T-cell (primary cell): ENCODE data around the gene KCTD3. TPM values are rescaled to one million over a fixed set of nuclear protein-coding genes. Genes with fewer than 3 reads are reported as not detected.

Experiments used
- ATAC-seq, 4 experiments: fragments of 200-7000 bp in 3 of 4; fragments of 150-1000 bp in 1 of 4; cut with Tn5 transposase; replicated peaks in 1 of 4; 1 replicate in 3 of 4; 2 replicates in 1 of 4; pipeline ENCODE4 v1.10.0; 2021; ENCODE audit warnings: moderate library complexity in 3 of 4, mild to moderate bottlenecking in 2 of 4, moderate number of reproducible peaks in 1 of 4
- CTCF ChIA-PET, 2 donors: fragments of 300-600 bp; sonication (Branson Sonifier 250); formaldehyde crosslinking; loops; one replicate each; lab custom pipeline; 2022; ENCODE audit warnings: antibody characterized with exemption in 2 of 2; lab: Charles Lee
- POLR2A ChIA-PET, 2 donors: fragments of 300-600 bp; sonication (Branson Sonifier 250); formaldehyde crosslinking; loops; one replicate each; lab custom pipeline; 2022; ENCODE audit warnings: antibody characterized with exemption in 2 of 2; lab: Charles Lee
- DNase-seq, 35 experiments: peaks; one replicate each; pipeline versions ENCODE4 v3.0.0 to v3.0.0-alpha.2; 2013 to 2023
- H3K27ac ChIP-seq: one replicate; pipeline ENCODE4 v1.5.1; 2013; ENCODE audit warnings: low read length
- H3K27me3 ChIP-seq, 2 experiments: replicated peaks in 1 of 2; 1 replicate in 1 of 2; 2 replicates in 1 of 2; pipeline versions ENCODE4 v1.6.1 to v1.7.0; 2013; ENCODE audit warnings: low read length in 1 of 2, mixed read lengths in 1 of 2; ENCODE audit not compliant: control insufficient read depth in 2 of 2, insufficient read depth in 2 of 2; ENCODE audit errors: extremely low read depth in 1 of 2
- H3K36me3 ChIP-seq, 2 donors: 1 replicate in 1 of 2; 2 replicates in 1 of 2; pipeline versions ENCODE4 v1.6.1 to v1.7.0; 2013; ENCODE audit warnings: low read length in 1 of 2; ENCODE audit not compliant: control insufficient read depth in 2 of 2, insufficient read depth in 1 of 2; ENCODE audit errors: extremely low read depth in 1 of 2
- H3K4me1 ChIP-seq, 2 experiments: 1 replicate in 1 of 2; 2 replicates in 1 of 2; pipeline versions ENCODE4 v1.6.1 to v1.7.0; 2013; ENCODE audit warnings: low read length in 2 of 2, mixed read lengths in 1 of 2; ENCODE audit not compliant: insufficient read depth in 2 of 2, control insufficient read depth in 1 of 2; ENCODE audit errors: extremely low read depth in 1 of 2
- H3K4me3 ChIP-seq, 2 donors: 1 replicate in 1 of 2; 2 replicates in 1 of 2; pipeline versions ENCODE4 v1.5.1 to v1.7.0; 2013; ENCODE audit warnings: mild to moderate bottlenecking in 2 of 2, low read length in 1 of 2, moderate library complexity in 1 of 2; ENCODE audit not compliant: control insufficient read depth in 1 of 2; ENCODE audit errors: extremely low read depth in 1 of 2
- H3K9me3 ChIP-seq: 2 replicates; pipeline ENCODE4 v1.7.0; 2013
- H3K27ac Mint-ChIP-seq, 2 donors: one replicate each; pipeline ENCODE4 v1.8.0; 2020 to 2021; ENCODE audit warnings: mild to moderate bottlenecking in 2 of 2, mixed read lengths in 2 of 2
- H3K27me3 Mint-ChIP-seq, 2 donors: one replicate each; pipeline ENCODE4 v1.8.0; 2021 to 2022; ENCODE audit warnings: mixed read lengths in 2 of 2
- H3K36me3 Mint-ChIP-seq: one replicate; pipeline ENCODE4 v1.8.0; 2021; ENCODE audit warnings: mixed read lengths
- H3K4me1 Mint-ChIP-seq, 3 donors: one replicate each; pipeline ENCODE4 v1.8.0; 2020 to 2022; ENCODE audit warnings: mixed read lengths in 3 of 3, mild to moderate bottlenecking in 1 of 3
- H3K4me3 Mint-ChIP-seq, 3 donors: one replicate each; pipeline ENCODE4 v1.8.0; 2020 to 2022; ENCODE audit warnings: mild to moderate bottlenecking in 3 of 3, mixed read lengths in 3 of 3, moderate library complexity in 3 of 3
- H3K9me3 Mint-ChIP-seq, 3 donors: one replicate each; pipeline ENCODE4 v1.8.0; 2020 to 2022; ENCODE audit warnings: mixed read lengths in 3 of 3
- WGBS: methylation state at CpG from one replicate; pipeline ENCODE4 v1.1.5; 2013; ENCODE audit warnings: missing lambda C conversion rate; ENCODE audit not compliant: insufficient coverage; 5-methylcytosine and 5-hydroxymethylcytosine counted together
- total RNA-seq, 35 experiments: library from RNA in 6 of 35; stranded (reverse) in 6 of 35; fragments of 120-200 nt in 1 of 35; gene quantifications; one replicate each; pipeline versions ENCODE4 v1.2.1 to v1.2.4 and lab custom pipeline; 2013 to 2026

KCTD3 gene
- total RNA-seq, 5 donors from 2014 or later (not counting 1 experiment from before 2014, with no cell fraction given) = 1.9 to 4.2 (median 3.6) TPM

DNA sequence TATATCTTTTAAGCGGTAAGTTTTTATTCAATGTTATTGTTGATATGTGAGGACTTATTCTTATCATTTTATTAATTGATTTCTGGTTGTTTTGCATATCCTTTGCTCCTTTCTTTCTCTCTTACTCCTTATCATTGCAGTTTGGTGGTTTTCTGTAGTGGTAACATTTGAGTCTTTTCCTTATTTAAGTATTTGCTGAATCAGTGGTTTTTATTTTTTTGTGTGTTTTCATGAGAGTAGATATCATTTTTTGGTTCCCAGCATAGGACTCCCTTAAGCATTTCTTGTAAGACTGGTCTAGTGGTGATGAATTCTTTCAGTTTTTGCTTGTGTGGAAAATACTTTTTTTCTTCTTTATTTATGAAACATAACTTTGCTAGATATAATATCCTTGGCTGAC lies 12.2 kb upstream of the KCTD3 start:
- H3K9me3 Mint-ChIP-seq = peaks cover 11 to 15% (median 12%) of the 10 kb centered on the region in 3 donors
- WGBS = no CpG with 5 or more reads among the region's 1 CpG
- POLR2A ChIA-PET = no interaction called here
- no peaks in the 10 kb centered on the region for H3K4me1 Mint-ChIP-seq
- Histone ChIP-seq H3K4me3 (no peak overlapping the region), H3K4me1 (no peaks in the 10 kb centered on the region), H3K27ac (no peak overlapping the region), H3K27me3 (peaks cover 0 to 7% of the 10 kb centered on the region in 2 experiments), H3K36me3 (no peaks in the 10 kb centered on the region), H3K9me3 (peaks cover 7% of the 10 kb centered on the region)
- CTCF ChIA-PET = no interaction called here
- DNase-seq (no peak), ATAC-seq (no peak)
- H3K36me3 Mint-ChIP-seq = no peaks in the 10 kb centered on the region
- H3K27me3 Mint-ChIP-seq = peaks cover 0 to 11% of the 10 kb centered on the region in 2 donors
- no peak overlapping the region for H3K4me3 Mint-ChIP-seq
- H3K27ac Mint-ChIP-seq = no peak overlapping the region

DNA sequence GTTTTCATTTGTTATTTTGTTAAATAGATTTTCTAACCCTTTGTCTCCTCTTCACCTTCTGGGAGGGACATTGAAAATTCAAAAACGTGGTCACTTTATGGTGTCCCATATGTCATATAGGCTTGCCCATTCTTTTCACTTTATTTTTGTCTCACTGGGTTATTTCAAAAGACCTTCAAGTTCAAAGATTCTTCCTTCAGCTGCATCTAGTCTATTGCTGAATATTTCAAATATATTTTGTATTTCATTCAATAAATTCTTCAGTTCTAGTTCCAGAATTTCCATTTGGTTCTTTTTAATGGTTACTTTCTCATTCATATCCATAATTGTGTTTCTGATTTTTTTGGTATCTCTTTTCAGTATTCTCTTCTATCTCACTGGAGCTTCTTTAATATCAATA lies 11.6 kb upstream of the KCTD3 start:
- Mint-ChIP-seq H3K27ac (no peak overlapping the region), H3K4me1 (no peaks in the 10 kb centered on the region), H3K36me3 (no peaks in the 10 kb centered on the region), H3K27me3 (peaks cover 0 to 11% of the 10 kb centered on the region in 2 donors), H3K9me3 (peaks cover 11 to 16% (median 13%) of the 10 kb centered on the region in 3 donors), H3K4me3 (no peak overlapping the region)
- CTCF ChIA-PET = no interaction called here
- H3K9me3 ChIP-seq = peaks cover 7% of the 10 kb centered on the region
- POLR2A ChIA-PET = no interaction called here
- no peak overlapping the region for H3K4me3 ChIP-seq
- no CpG with 5 or more reads among the region's 1 CpG for WGBS
- peaks cover 0 to 7% of the 10 kb centered on the region in 2 experiments for H3K27me3 ChIP-seq
- no peak overlapping the region for H3K27ac ChIP-seq
- no peaks in the 10 kb centered on the region for H3K36me3 ChIP-seq
- no peaks in the 10 kb centered on the region for H3K4me1 ChIP-seq
- no peak for DNase-seq
- ATAC-seq = no peak

DNA sequence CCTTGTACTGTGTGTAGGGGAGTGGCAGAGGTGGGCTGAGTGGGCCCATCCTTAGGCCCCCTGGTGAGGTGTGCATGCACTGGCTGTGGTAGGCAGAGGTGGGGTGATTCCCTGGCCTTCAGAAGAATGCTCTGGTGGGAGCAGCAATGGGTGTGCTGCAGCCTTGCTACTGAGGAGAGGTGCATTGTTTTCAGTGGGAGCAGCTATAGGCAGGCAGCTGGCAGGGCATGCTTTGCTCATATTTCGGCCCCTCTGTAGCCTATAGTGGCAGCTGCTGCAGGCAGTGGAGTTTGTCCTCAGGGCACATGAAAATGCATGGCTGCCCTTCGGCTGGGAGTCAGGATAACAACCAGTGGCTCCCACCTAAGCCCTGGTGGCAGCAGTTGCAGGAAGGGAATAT lies 10.1 kb upstream of the KCTD3 start:
- Histone ChIP-seq H3K4me3 (no peak overlapping the region), H3K4me1 (no peaks in the 10 kb centered on the region), H3K9me3 (peaks cover 7% of the 10 kb centered on the region), H3K36me3 (no peaks in the 10 kb centered on the region), H3K27ac (no peak overlapping the region), H3K27me3 (peaks cover 0 to 7% of the 10 kb centered on the region in 2 experiments)
- H3K27ac Mint-ChIP-seq = no peak overlapping the region
- peaks cover 0 to 17% of the 10 kb centered on the region in 2 donors for H3K27me3 Mint-ChIP-seq
- ChIA-PET POLR2A (no interaction called here), CTCF (no interaction called here)
- peaks cover 11 to 19% (median 15%) of the 10 kb centered on the region in 3 donors for H3K9me3 Mint-ChIP-seq
- 53% methylated on average over 2 of the region's 2 CpGs for WGBS
- ATAC-seq (no peak), DNase-seq (no peak)
- no peak overlapping the region for H3K4me3 Mint-ChIP-seq
- no peaks in the 10 kb centered on the region for H3K36me3 Mint-ChIP-seq
- H3K4me1 Mint-ChIP-seq = no peaks in the 10 kb centered on the region

DNA sequence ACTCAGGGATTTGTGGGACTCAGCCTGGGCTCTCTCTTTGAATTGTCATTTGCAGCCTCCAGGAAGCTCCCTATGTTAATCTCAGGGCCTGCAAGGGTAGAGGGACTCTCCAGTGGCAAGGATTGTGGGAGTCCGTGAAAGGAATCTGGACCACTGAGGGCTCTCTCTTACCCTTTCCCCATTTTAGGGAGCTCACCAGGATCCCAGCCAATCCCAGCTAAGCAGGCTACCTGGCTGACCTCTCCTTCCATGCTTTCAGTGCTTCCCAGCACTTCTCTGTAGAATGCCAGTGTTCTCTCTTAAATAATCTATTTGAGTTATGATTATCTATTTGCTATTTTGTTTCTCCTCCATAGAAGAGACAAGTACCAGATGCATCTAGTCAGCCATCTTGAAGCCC lies 9.6 kb upstream of the KCTD3 start:
- no peak for DNase-seq
- Mint-ChIP-seq H3K36me3 (no peaks in the 10 kb centered on the region), H3K4me3 (no peak overlapping the region), H3K9me3 (peaks cover 11 to 19% (median 15%) of the 10 kb centered on the region in 3 donors), H3K4me1 (no peaks in the 10 kb centered on the region), H3K27ac (no peak overlapping the region), H3K27me3 (peaks cover under 1 to 17% of the 10 kb centered on the region in 2 donors)
- POLR2A ChIA-PET = no interaction called here
- Histone ChIP-seq H3K27me3 (peaks cover 0 to 7% of the 10 kb centered on the region in 2 experiments), H3K4me1 (no peaks in the 10 kb centered on the region), H3K9me3 (peaks cover 7% of the 10 kb centered on the region), H3K4me3 (no peak overlapping the region), H3K36me3 (no peaks in the 10 kb centered on the region), H3K27ac (no peak overlapping the region)
- WGBS = no CpG with 5 or more reads among the region's 1 CpG
- no peak for ATAC-seq
- CTCF ChIA-PET = no interaction called here

DNA sequence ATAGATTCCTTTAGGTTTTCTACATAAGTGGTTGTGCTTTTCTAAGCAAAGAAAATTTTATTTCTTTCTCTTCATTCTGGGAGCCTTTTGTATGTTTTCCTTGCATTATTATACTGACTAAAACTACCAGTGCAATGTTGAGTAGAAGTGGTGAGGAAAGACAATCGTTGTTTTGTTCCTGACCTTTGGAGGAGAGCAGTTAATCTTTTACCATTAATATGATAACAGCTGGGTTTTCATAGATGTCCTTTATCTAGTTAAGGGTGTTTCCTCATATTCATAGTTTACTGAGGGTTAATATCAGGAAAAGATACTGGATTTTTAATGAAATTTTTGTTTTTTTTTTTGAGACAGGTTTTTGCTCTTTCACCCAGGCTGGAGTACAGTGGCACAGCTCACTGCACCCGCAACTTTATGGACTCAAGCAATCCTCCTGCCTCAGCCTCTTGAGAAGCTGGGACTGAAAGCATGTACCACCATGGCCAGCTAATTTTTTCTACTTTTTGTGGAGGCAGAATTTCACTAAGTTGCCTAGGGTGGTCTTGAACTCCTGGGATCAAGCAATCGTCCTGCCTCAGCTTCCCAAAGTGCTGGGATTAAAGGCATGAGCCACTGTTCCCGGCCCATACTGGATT lies 9.0 kb upstream of the KCTD3 start:
- no peaks in the 10 kb centered on the region for H3K36me3 ChIP-seq
- H3K27me3 Mint-ChIP-seq = peaks cover 6 to 19% of the 10 kb centered on the region in 2 donors
- no peaks in the 10 kb centered on the region for H3K36me3 Mint-ChIP-seq
- H3K4me3 Mint-ChIP-seq = no peak overlapping the region
- H3K9me3 Mint-ChIP-seq = peaks cover 11 to 19% (median 15%) of the 10 kb centered on the region in 3 donors
- H3K4me1 ChIP-seq = no peaks in the 10 kb centered on the region
- 83% methylated on average over 1 of the region's 4 CpGs for WGBS
- no peak overlapping the region for H3K4me3 ChIP-seq
- no peak for DNase-seq
- CTCF ChIA-PET = no interaction called here
- POLR2A ChIA-PET = no interaction called here
- H3K27ac ChIP-seq = no peak overlapping the region
- H3K27me3 ChIP-seq = peaks cover 0 to 7% of the 10 kb centered on the region in 2 experiments
- no peak overlapping the region for H3K27ac Mint-ChIP-seq
- peaks cover 7% of the 10 kb centered on the region for H3K9me3 ChIP-seq
- no peak for ATAC-seq
- H3K4me1 Mint-ChIP-seq = no peaks in the 10 kb centered on the region

DNA sequence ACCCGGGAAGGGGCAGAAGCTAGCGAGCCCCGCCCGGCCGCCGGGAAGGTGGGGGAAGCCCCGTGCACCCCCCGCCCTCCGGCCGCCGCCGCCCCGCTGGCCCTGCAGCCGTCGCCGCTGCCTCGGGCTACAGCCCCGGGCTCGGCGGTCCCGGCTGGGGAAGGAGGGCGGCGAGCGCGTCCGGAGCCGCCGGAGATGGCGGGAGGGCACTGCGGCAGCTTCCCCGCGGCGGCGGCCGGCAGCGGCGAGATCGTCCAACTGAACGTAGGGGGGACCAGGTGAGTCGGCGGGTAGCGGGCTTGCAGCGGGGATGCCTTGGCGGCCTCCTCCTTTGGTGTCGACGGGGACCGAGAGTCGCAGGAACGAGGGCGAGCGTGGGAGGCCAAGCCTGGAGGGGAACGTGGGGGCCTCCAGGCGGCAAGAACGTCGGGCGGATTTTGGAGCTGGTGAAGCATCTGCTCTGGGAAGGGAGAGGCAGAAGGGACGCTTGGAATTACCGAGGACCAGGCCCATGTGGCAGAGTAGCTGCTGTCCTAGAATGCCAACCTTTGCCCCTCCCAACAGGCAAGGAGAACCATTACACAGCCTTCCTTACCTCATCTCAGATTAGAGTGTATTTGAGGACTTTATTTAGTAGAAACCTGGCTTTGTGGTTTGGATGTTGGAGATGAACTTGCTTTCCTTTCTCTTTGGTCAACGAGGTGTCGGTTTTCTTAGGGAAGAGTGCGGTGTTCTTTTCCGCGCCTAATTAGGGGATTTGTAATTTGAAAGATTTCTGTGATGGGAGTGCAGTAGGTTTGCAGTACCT lies 591 bp downstream of the KCTD3 start:
- Histone ChIP-seq H3K4me3 (peak overlapping the region; percentile 52 to 85), H3K36me3 (no peaks in the 10 kb centered on the region), H3K27ac (no peak overlapping the region), H3K9me3 (no peaks in the 10 kb centered on the region), H3K4me1 (peaks cover 2 to 11% of the 10 kb centered on the region in 2 experiments), H3K27me3 (peaks cover 0 to 18% of the 10 kb centered on the region in 2 experiments)
- Mint-ChIP-seq H3K36me3 (no peaks in the 10 kb centered on the region), H3K27ac (peak overlapping the region; percentile 5 to 39), H3K27me3 (peaks cover 8 to 26% of the 10 kb centered on the region in 2 donors), H3K4me1 (peaks cover 19 to 36% (median 24%) of the 10 kb centered on the region in 3 donors), H3K9me3 (no peaks in the 10 kb centered on the region), H3K4me3 (peak overlapping the region; percentile 86 to 97 (median 86))
- 4% methylated on average over 46 of the region's 63 CpGs for WGBS
- peak; percentile 57 to 71 (median 65) for ATAC-seq
- ChIA-PET POLR2A (interaction anchor here (0.6 to 0.7 kb wide), 2 partner anchors 16 to 927 kb away, joined by 3 read pairs; no protein-coding TSS in a partner anchor), CTCF (no interaction called here)
- peak in 22 of 35 experiments; percentile 0 to 30 (median 8) for DNase-seq
